Measurements from ENCODE around the gene SRSF6. TPM values are rescaled to one million over a fixed set of nuclear protein-coding genes. Genes with fewer than 3 reads are reported as not detected.

SRSF6 gene
- 202 and 205 TPM in 2 replicates for total RNA-seq (2022)
- Bru-seq, nascent RNA: percentile 100 among the genes with signal in this experiment
- percentile 99 among the genes with signal in this experiment for BruChase-seq, experiment 1, labeled RNA remaining after a 6-hour chase
- percentile 100 among the genes with signal in this experiment for BruChase-seq, experiment 2, labeled RNA remaining after a 2-hour chase
- long read RNA-seq, full-length matches to known transcripts: 18 of 29 reads
- long read RNA-seq, partial matches to known transcripts: 9 of 29 reads
- long read RNA-seq, other reads (novel, unspliced or antisense): 2 of 29 reads

- DNase-seq: peak; percentile 98
- TF ChIP-seq CTCF (IDR thresholded peaks at IDR 0.05; ENCODE audit: unreplicated experiment): no peak
- peaks cover 63% of the 10 kb centered on the region for H3K36me3 Mint-ChIP-seq (ENCODE audit: insufficient read depth, unreplicated experiment)
- no peaks in the 10 kb centered on the region for H3K9me3 Mint-ChIP-seq (ENCODE audit: low read depth, unreplicated experiment)
- no TSS peak for BruUV-seq (replicated peaks)
- H3K27ac Mint-ChIP-seq (ENCODE audit: unreplicated experiment): peak within 1 kb of the TSS; percentile 95
- intact Hi-C loops (cut with micrococcal nuclease; ENCODE audit: unreplicated experiment): loop anchor here (5.0 to 10.0 kb wide), 4 partner anchors 54 to 729 kb away; partner anchors contain the start of genes IFT52 and JPH2
- CTCF ChIA-PET: interaction anchor here (0.6 to 1.8 kb wide), 9 partner anchors 9 to 1931 kb away, joined by 3 to 11 read pairs (median 4); partner anchors contain the start of gene IFT52
- peaks cover 19% of the 10 kb centered on the region for H3K27me3 Mint-ChIP-seq (ENCODE audit: unreplicated experiment)
- H3K4me1 Mint-ChIP-seq (ENCODE audit: low read depth, unreplicated experiment): peaks cover 25% of the 10 kb centered on the region
- peak within 1 kb of the TSS; percentile 76 for H3K4me3 Mint-ChIP-seq (ENCODE audit: low read depth, unreplicated experiment)
These were observed at the start of gene SRSF6 for GRCh38 chr20:43457640-43458421. Gene SRSF6, plus strand, starts transcription at chr20:43457896. Its CDS starts 138 bp downstream, at chr20:43458034.

DNA sequence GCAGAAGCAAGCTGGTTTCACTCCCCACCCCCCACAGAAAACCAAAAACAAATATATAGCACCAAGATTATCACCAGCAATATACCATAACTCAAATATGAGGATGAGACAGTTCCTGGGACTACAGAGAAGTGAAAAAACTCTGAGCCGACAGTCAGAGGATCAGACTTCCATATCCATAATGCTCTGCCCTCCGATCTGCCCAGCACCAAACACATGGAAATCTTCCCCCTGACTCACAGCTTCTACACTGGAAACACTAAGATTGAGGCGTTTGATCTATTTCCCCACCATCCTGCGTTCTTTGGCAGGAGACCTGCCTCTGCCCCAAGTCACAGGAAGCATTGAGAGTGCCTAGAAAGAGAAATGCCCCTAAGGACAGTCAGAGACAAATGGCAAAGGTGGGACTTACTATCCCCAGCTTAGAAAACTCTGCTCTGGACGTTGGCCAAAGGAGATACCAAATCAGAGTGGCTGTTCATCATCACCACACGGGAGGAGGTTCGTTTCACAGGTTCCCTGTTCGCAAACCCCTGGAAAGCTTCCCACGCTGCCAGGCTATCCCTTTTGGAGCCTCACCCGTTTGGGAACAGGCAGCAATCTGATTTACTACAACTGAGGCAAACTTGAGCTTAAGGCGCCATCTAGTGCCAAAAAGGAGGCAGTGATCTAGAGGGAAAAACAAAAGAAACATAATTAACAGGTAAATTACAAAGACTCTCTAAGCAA, 48.7 kb upstream of the SRSF6 start:
- Mint-ChIP-seq H3K27me3 (ENCODE audit: unreplicated experiment) (peaks cover 78% of the 10 kb centered on the region), H3K27ac (ENCODE audit: unreplicated experiment) (no peak overlapping the region), H3K36me3 (ENCODE audit: insufficient read depth, unreplicated experiment) (no peaks in the 10 kb centered on the region), H3K9me3 (ENCODE audit: low read depth, unreplicated experiment) (peaks cover 6% of the 10 kb centered on the region), H3K4me3 (ENCODE audit: low read depth, unreplicated experiment) (no peak overlapping the region), H3K4me1 (ENCODE audit: low read depth, unreplicated experiment) (no peaks in the 10 kb centered on the region)
- CTCF ChIA-PET: interaction anchor here (0.5 to 1.9 kb wide), 12 partner anchors 9 to 1850 kb away, joined by 3 to 11 read pairs (median 3); no protein-coding TSS in a partner anchor
- intact Hi-C loops (cut with micrococcal nuclease; ENCODE audit: unreplicated experiment): loop anchor here (1.0 to 5.0 kb wide), 5 partner anchors 172 to 1671 kb away; no protein-coding TSS in a partner anchor
- DNase-seq: peak; percentile 40
- no TSS peak for BruUV-seq (replicated peaks)
- TF ChIP-seq CTCF (IDR thresholded peaks at IDR 0.05; ENCODE audit: unreplicated experiment): peak; percentile 79

- BruUV-seq (replicated peaks): no TSS peak
- no peak for TF ChIP-seq CTCF (IDR thresholded peaks at IDR 0.05; ENCODE audit: unreplicated experiment)
- Mint-ChIP-seq H3K27me3 (ENCODE audit: unreplicated experiment) (peaks cover 83% of the 10 kb centered on the region), H3K4me3 (ENCODE audit: low read depth, unreplicated experiment) (no peak overlapping the region), H3K4me1 (ENCODE audit: low read depth, unreplicated experiment) (no peaks in the 10 kb centered on the region), H3K36me3 (ENCODE audit: insufficient read depth, unreplicated experiment) (no peaks in the 10 kb centered on the region), H3K27ac (ENCODE audit: unreplicated experiment) (no peak overlapping the region), H3K9me3 (ENCODE audit: low read depth, unreplicated experiment) (peaks cover 6% of the 10 kb centered on the region)
- intact Hi-C loops (cut with micrococcal nuclease; ENCODE audit: unreplicated experiment): loop anchor here (1.0 to 5.0 kb wide), 5 partner anchors 172 to 1671 kb away; no protein-coding TSS in a partner anchor
- CTCF ChIA-PET: interaction anchor here (0.5 to 1.9 kb wide), 11 partner anchors 9 to 1675 kb away, joined by 3 to 11 read pairs (median 3); no protein-coding TSS in a partner anchor
- DNase-seq: no peak
These were observed 48.2 kb upstream of the SRSF6 start for GRCh38 chr20:43409577-43409913.

All from Calu3 (cell line).